Neural cell (in vitro differentiated cells): Measurements from ENCODE around the gene TTC32. TPM values are rescaled to one million over a fixed set of nuclear protein-coding genes. Genes with fewer than 3 reads are reported as not detected.

Experiments used
- H2AFZ ChIP-seq: fragments of 200-600, 300-800 bp; sonication (generic), shearing (Covaris generic); 2 replicates; pipeline ENCODE4 v1.6.0; 2014; ENCODE audit warnings: low read depth, mild to moderate bottlenecking, antibody characterized with exemption, low read length, moderate library complexity
- H3F3A ChIP-seq: fragments of 200-600 bp; shearing (Covaris generic); 2 replicates; pipeline ENCODE4 v1.6.1; 2016; ENCODE audit warnings: mild to moderate bottlenecking, moderate library complexity, mixed read lengths, antibody characterized with exemption, low read length; ENCODE audit not compliant: insufficient read depth, poor library complexity, severe bottlenecking
- H3K27ac ChIP-seq: fragments of 200-600, 300-800 bp; sonication (generic), shearing (Covaris generic); 2 replicates; pipeline ENCODE4 v1.5.1; 2014; ENCODE audit warnings: mild to moderate bottlenecking, low read length, moderate library complexity
- H3K27me3 ChIP-seq: fragments of 300-800, 200-600 bp; sonication (generic), shearing (Covaris generic); 2 replicates; pipeline ENCODE4 v1.6.0; 2014; ENCODE audit warnings: mild to moderate bottlenecking, low read depth, low read length, moderate library complexity; ENCODE audit not compliant: insufficient read depth
- H3K36me3 ChIP-seq: fragments of 300-800, 200-600 bp; sonication (generic), shearing (Covaris generic); 2 replicates; pipeline ENCODE4 v1.5.1; 2014; ENCODE audit warnings: mild to moderate bottlenecking, antibody characterized with exemption, low read length, moderate library complexity; ENCODE audit not compliant: insufficient read depth
- H3K4me2 ChIP-seq: fragments of 300-800, 200-600 bp; sonication (generic), shearing (Covaris generic); 2 replicates; pipeline ENCODE4 v1.6.0; 2014; ENCODE audit warnings: mild to moderate bottlenecking, low read length
- H3K4me3 ChIP-seq: fragments of 300-800, 200-600 bp; sonication (generic), shearing (Covaris generic); 2 replicates; pipeline ENCODE4 v1.5.1; 2014; ENCODE audit warnings: mild to moderate bottlenecking, low read length, moderate library complexity
- H3K79me2 ChIP-seq: fragments of 200-600 bp; shearing (Covaris generic); replicated peaks from 2 replicates; pipeline ENCODE4 v1.6.0; 2014; ENCODE audit warnings: mild to moderate bottlenecking, low read length, moderate library complexity; ENCODE audit not compliant: insufficient read depth
- H3K9ac ChIP-seq: fragments of 300-800, 200-600 bp; sonication (generic), shearing (Covaris generic); 2 replicates; pipeline ENCODE4 v1.6.1; 2016; ENCODE audit warnings: mild to moderate bottlenecking, low read length, mixed read lengths
- H3K9me2 ChIP-seq: fragments of 200-600 bp; shearing (Covaris generic); 2 replicates; pipeline ENCODE4 v1.6.1; 2016; ENCODE audit warnings: mild to moderate bottlenecking, low read length, mixed read lengths; ENCODE audit not compliant: insufficient read depth
- H3K9me3 ChIP-seq: fragments of 200-600, 300-800 bp; sonication (generic), shearing (Covaris generic); 2 replicates; pipeline ENCODE4 v1.6.1; 2016; ENCODE audit warnings: mild to moderate bottlenecking, mixed run types, low read length, moderate library complexity, mixed read lengths
- H4K20me1 ChIP-seq: fragments of 200-600 bp; shearing (Covaris generic); 2 replicates; pipeline ENCODE4 v1.6.1; 2016; ENCODE audit warnings: mild to moderate bottlenecking, mixed run types; ENCODE audit not compliant: insufficient read depth
- EP300 ChIP-seq: fragments of 450-650 bp; conservative IDR thresholded peaks from 2 replicates; pipeline ENCODE4 v1.6.1; 2014; ENCODE audit warnings: antibody characterized with exemption, mild to moderate bottlenecking, moderate library complexity; ENCODE audit not compliant: poor library complexity, severe bottlenecking
- EZH2 ChIP-seq: fragments of 200-600, 300-800 bp; shearing (Covaris generic), sonication (generic); IDR thresholded peaks from 2 replicates; pipeline ENCODE4 v1.6.1; 2014; ENCODE audit warnings: antibody characterized with exemption, low read length, borderline replicate concordance, mild to moderate bottlenecking; ENCODE audit not compliant: insufficient read depth, poor library complexity, severe bottlenecking
- MXI1 ChIP-seq: fragments of 450-650 bp; conservative IDR thresholded peaks from 2 replicates; pipeline ENCODE4 v1.6.1; 2014; ENCODE audit warnings: antibody characterized with exemption, mild to moderate bottlenecking; ENCODE audit not compliant: poor library complexity, severe bottlenecking
- POLR2AphosphoS5 ChIP-seq: IDR thresholded peaks from 2 replicates; pipeline ENCODE4 v1.6.1; 2012
- RAD21 ChIP-seq: fragments of 450-650 bp; conservative IDR thresholded peaks from 2 replicates; pipeline ENCODE4 v1.6.1; 2014; ENCODE audit warnings: antibody characterized with exemption, mild to moderate bottlenecking, moderate library complexity
- SMC3 ChIP-seq: fragments of 450-650 bp; conservative IDR thresholded peaks from 2 replicates; pipeline ENCODE4 v1.6.1; 2014; ENCODE audit warnings: antibody characterized with exemption, mild to moderate bottlenecking, moderate library complexity; ENCODE audit not compliant: poor library complexity
- TAF1 ChIP-seq: IDR thresholded peaks from 2 replicates; pipeline ENCODE4 v1.6.1; 2012; ENCODE audit warnings: low read depth
- polyA plus RNA-seq: library from polyadenylated mRNA; depleted of rRNA; stranded (reverse); fragments of >200 nt; gene quantifications from 2 replicates; pipeline ENCODE4 v1.2.3, GENCODE V29; 2014
- TF ChIP-seq, protein P1 (sequence below): IDR thresholded peaks from 2 replicates; pipeline ENCODE4 v1.6.1; 2012; ENCODE audit warnings: borderline replicate concordance
- TF ChIP-seq, protein P2 (sequence below): fragments of 450-650 bp; IDR thresholded peaks from 2 replicates; pipeline ENCODE4 v1.5.1; 2014; ENCODE audit warnings: antibody characterized with exemption, mild to moderate bottlenecking, moderate library complexity; ENCODE audit not compliant: poor library complexity, severe bottlenecking

The TTC32 gene
- polyA plus RNA-seq, 1 donor from 2014 or later, result 106 TPM

DNA sequence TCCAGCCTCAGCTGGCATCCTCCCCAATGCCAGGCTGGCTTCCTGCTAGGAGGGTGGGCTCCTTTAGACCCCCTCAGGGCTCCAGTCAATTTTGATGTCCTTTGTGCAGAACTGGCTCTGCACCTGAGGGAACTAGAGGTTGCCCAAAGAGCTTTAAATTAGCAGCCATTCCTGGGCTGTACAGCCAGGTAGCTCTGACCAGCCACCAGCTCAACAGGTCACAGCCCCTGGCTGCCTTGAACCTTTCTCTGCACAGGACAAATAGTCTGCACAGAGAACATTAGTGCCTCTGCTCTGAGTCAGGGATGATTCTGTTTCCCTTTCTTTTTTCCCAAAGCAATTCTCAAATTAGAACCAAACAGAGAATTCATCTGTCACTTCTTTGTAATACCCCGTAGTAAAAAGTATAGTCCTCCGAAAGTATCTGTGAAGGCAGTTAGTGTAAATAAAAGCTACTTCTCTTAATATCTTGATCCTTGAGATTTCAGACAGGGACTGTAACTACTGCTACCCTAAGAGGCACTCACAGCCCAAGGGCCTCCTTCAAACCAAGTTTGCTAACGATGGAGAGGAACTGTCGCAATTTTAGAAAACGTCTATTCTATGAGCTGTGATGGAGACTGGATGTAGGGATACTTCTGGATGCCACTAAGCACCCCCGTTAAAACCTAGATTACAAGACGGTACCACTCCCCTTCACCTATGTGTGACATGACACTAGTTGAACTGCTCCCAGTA lies 3.0 kb downstream of the TTC32 start:
- Histone ChIP-seq H3K4me2 (peak overlapping the region; percentile 47), H3K9me3 (no peaks in the 10 kb centered on the region), H3K4me3 (peak overlapping the region; percentile 50), H3K9me2 (no peaks in the 10 kb centered on the region), H3K79me2 (peaks cover 55% of the 10 kb centered on the region), H3F3A (peaks cover 3% of the 10 kb centered on the region), H3K9ac (no peak overlapping the region), H3K36me3 (no peaks in the 10 kb centered on the region), H3K27ac (no peak overlapping the region), H2AFZ (no peak overlapping the region), H4K20me1 (no peaks in the 10 kb centered on the region), H3K27me3 (no peaks in the 10 kb centered on the region)
- TF ChIP-seq EP300 (no peak), MXI1 (no peak)

DNA sequence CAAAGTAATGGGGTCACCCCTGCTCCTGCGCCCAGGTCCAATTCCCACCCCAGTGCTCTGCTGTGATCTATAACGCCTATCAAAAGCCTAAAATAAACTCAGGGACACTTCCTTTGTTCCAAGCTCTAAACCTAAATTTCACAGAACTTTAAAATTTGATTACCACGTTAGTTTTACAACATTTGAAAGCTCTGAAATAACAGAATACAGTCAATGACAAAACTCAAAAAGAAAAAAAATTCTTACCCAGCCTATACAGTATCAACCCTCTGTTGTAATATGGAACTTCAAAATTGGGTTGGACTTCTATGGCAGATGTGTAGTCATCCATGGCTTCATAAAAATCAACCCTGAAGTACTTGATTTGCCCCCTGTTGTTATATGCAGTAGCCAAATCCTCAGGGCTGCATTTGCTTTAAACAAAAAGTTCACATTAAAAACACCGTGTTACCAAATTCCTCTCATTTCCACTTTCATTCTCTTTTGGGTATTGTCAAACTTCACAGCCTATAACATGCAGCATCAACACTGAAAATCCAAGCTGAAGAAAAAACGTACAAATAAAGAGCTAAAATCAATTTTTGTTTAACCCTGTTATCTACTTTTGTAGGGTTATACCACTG lies 4.0 kb downstream of the TTC32 start:
- peak overlapping the region; percentile 50 for H3K4me3 ChIP-seq
- no peak overlapping the region for H3K27ac ChIP-seq
- no peaks in the 10 kb centered on the region for H3K9me2 ChIP-seq
- TF ChIP-seq SMC3 (no peak), POLR2AphosphoS5 (no peak), EP300 (no peak), MXI1 (no peak), RAD21 (no peak), EZH2 (no peak), TAF1 (no peak)
- TF ChIP-seq, protein P1, sequence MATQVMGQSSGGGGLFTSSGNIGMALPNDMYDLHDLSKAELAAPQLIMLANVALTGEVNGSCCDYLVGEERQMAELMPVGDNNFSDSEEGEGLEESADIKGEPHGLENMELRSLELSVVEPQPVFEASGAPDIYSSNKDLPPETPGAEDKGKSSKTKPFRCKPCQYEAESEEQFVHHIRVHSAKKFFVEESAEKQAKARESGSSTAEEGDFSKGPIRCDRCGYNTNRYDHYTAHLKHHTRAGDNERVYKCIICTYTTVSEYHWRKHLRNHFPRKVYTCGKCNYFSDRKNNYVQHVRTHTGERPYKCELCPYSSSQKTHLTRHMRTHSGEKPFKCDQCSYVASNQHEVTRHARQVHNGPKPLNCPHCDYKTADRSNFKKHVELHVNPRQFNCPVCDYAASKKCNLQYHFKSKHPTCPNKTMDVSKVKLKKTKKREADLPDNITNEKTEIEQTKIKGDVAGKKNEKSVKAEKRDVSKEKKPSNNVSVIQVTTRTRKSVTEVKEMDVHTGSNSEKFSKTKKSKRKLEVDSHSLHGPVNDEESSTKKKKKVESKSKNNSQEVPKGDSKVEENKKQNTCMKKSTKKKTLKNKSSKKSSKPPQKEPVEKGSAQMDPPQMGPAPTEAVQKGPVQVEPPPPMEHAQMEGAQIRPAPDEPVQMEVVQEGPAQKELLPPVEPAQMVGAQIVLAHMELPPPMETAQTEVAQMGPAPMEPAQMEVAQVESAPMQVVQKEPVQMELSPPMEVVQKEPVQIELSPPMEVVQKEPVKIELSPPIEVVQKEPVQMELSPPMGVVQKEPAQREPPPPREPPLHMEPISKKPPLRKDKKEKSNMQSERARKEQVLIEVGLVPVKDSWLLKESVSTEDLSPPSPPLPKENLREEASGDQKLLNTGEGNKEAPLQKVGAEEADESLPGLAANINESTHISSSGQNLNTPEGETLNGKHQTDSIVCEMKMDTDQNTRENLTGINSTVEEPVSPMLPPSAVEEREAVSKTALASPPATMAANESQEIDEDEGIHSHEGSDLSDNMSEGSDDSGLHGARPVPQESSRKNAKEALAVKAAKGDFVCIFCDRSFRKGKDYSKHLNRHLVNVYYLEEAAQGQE, result no peak
- TF ChIP-seq, protein P2, sequence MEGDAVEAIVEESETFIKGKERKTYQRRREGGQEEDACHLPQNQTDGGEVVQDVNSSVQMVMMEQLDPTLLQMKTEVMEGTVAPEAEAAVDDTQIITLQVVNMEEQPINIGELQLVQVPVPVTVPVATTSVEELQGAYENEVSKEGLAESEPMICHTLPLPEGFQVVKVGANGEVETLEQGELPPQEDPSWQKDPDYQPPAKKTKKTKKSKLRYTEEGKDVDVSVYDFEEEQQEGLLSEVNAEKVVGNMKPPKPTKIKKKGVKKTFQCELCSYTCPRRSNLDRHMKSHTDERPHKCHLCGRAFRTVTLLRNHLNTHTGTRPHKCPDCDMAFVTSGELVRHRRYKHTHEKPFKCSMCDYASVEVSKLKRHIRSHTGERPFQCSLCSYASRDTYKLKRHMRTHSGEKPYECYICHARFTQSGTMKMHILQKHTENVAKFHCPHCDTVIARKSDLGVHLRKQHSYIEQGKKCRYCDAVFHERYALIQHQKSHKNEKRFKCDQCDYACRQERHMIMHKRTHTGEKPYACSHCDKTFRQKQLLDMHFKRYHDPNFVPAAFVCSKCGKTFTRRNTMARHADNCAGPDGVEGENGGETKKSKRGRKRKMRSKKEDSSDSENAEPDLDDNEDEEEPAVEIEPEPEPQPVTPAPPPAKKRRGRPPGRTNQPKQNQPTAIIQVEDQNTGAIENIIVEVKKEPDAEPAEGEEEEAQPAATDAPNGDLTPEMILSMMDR, result no peak
- H3K9ac ChIP-seq, result no peak overlapping the region
- no peaks in the 10 kb centered on the region for H3K36me3 ChIP-seq
- no peak overlapping the region for H2AFZ ChIP-seq
- H3K27me3 ChIP-seq, result no peaks in the 10 kb centered on the region
- peak overlapping the region; percentile 47 for H3K4me2 ChIP-seq
- no peaks in the 10 kb centered on the region for H3K9me3 ChIP-seq
- H3F3A ChIP-seq, result peaks cover 3% of the 10 kb centered on the region
- H3K79me2 ChIP-seq, result peaks cover 60% of the 10 kb centered on the region
- no peaks in the 10 kb centered on the region for H4K20me1 ChIP-seq
